Measurements from ENCODE around the gene MAP1LC3A. TPM values are rescaled to one million over a fixed set of nuclear protein-coding genes. Genes with fewer than 3 reads are reported as not detected.

Gene MAP1LC3A
- total RNA-seq, 2 experiments from 2014 or later, result not detected

GRCh38 chr20:34541264-34541901 lies 17.1 kb upstream of the MAP1LC3A start:
- TF ChIP-seq CTCF (conservative IDR thresholded peaks at IDR 0.05; ENCODE audit: low read length) (no peak), EZH2phosphoT487 (IDR thresholded peaks at IDR 0.05; ENCODE audit: borderline replicate concordance, low read depth, low read length) (no peak)
- Histone ChIP-seq H3K9me2 (ENCODE audit: insufficient read depth, low read length) (no peaks in the 10 kb centered on the region), H3K4me3 (ENCODE audit: low read depth, low read length, poor library complexity, severe bottlenecking) (no peak overlapping the region), H3K36me3 (ENCODE audit: insufficient read depth, low read length) (peaks cover 30% of the 10 kb centered on the region), H3K79me2 (ENCODE audit: insufficient read depth, low read depth, low read length) (no peaks in the 10 kb centered on the region), H3K9me3 (ENCODE audit: low read length) (no peaks in the 10 kb centered on the region), H3K27ac (ENCODE audit: low read depth, low read length, poor library complexity, severe bottlenecking) (no peak overlapping the region), H4K20me1 (ENCODE audit: insufficient read depth, low read length) (no peaks in the 10 kb centered on the region), H3K4me1 (ENCODE audit: insufficient read depth, low read length, poor library complexity, severe bottlenecking) (no peaks in the 10 kb centered on the region), H2AFZ (ENCODE audit: low read length) (no peak overlapping the region), H3K4me2 (ENCODE audit: low read length) (no peak overlapping the region)
- no peak for DNase-seq (ENCODE audit: low spot score)
- ChIA-PET CTCF (ENCODE audit: unreplicated experiment) (no interaction called here), POLR2A (no interaction called here)
- intact Hi-C loops (cut with micrococcal nuclease; ENCODE audit: unreplicated experiment), result no loop called here
- no TSS peak for BruUV-seq (replicated peaks)

- no peak overlapping the region for H3K27ac ChIP-seq (ENCODE audit: low read depth, low read length, poor library complexity, severe bottlenecking)
- intact Hi-C loops (cut with micrococcal nuclease; ENCODE audit: unreplicated experiment), result no loop called here
- no peaks in the 10 kb centered on the region for H4K20me1 ChIP-seq (ENCODE audit: insufficient read depth, low read length)
- ChIA-PET POLR2A (no interaction called here), CTCF (ENCODE audit: unreplicated experiment) (no interaction called here)
- H3K79me2 ChIP-seq (ENCODE audit: insufficient read depth, low read depth, low read length), result no peaks in the 10 kb centered on the region
- no peaks in the 10 kb centered on the region for H3K9me2 ChIP-seq (ENCODE audit: insufficient read depth, low read length)
- no peak for DNase-seq (ENCODE audit: low spot score)
- no peaks in the 10 kb centered on the region for H3K4me1 ChIP-seq (ENCODE audit: insufficient read depth, low read length, poor library complexity, severe bottlenecking)
- no peaks in the 10 kb centered on the region for H3K9me3 ChIP-seq (ENCODE audit: low read length)
- no peak overlapping the region for H3K4me3 ChIP-seq (ENCODE audit: low read depth, low read length, poor library complexity, severe bottlenecking)
- peaks cover 27% of the 10 kb centered on the region for H3K36me3 ChIP-seq (ENCODE audit: insufficient read depth, low read length)
- TF ChIP-seq CTCF (conservative IDR thresholded peaks at IDR 0.05; ENCODE audit: low read length), result no peak
- no peak for TF ChIP-seq EZH2phosphoT487 (IDR thresholded peaks at IDR 0.05; ENCODE audit: borderline replicate concordance, low read depth, low read length)
- no peak overlapping the region for H2AFZ ChIP-seq (ENCODE audit: low read length)
- H3K4me2 ChIP-seq (ENCODE audit: low read length), result no peak overlapping the region
- no TSS peak for BruUV-seq (replicated peaks)
Observed at GRCh38 chr20:34541917-34542316, 16.6 kb upstream of the MAP1LC3A start.

- no peak overlapping the region for H3K4me3 ChIP-seq (ENCODE audit: low read depth, low read length, poor library complexity, severe bottlenecking)
- no peak for DNase-seq (ENCODE audit: low spot score)
- intact Hi-C loops (cut with micrococcal nuclease; ENCODE audit: unreplicated experiment), result no loop called here
- no peak overlapping the region for H3K27ac ChIP-seq (ENCODE audit: low read depth, low read length, poor library complexity, severe bottlenecking)
- no peaks in the 10 kb centered on the region for H3K4me1 ChIP-seq (ENCODE audit: insufficient read depth, low read length, poor library complexity, severe bottlenecking)
- no peak overlapping the region for H3K4me2 ChIP-seq (ENCODE audit: low read length)
- H3K9me3 ChIP-seq (ENCODE audit: low read length), result no peaks in the 10 kb centered on the region
- no TSS peak for BruUV-seq (replicated peaks)
- H4K20me1 ChIP-seq (ENCODE audit: insufficient read depth, low read length), result no peaks in the 10 kb centered on the region
- no peaks in the 10 kb centered on the region for H3K9me2 ChIP-seq (ENCODE audit: insufficient read depth, low read length)
- ChIA-PET CTCF (ENCODE audit: unreplicated experiment) (no interaction called here), POLR2A (interaction anchor here (0.7 kb wide), 1 partner anchor 232 kb away, joined by 3 read pairs; no protein-coding TSS in a partner anchor)
- H3K79me2 ChIP-seq (ENCODE audit: insufficient read depth, low read depth, low read length), result no peaks in the 10 kb centered on the region
- TF ChIP-seq EZH2phosphoT487 (IDR thresholded peaks at IDR 0.05; ENCODE audit: borderline replicate concordance, low read depth, low read length) (no peak), CTCF (conservative IDR thresholded peaks at IDR 0.05; ENCODE audit: low read length) (no peak)
- H3K36me3 ChIP-seq (ENCODE audit: insufficient read depth, low read length), result peaks cover 22% of the 10 kb centered on the region; the same call in 1 of the 2 replicates
- no peak overlapping the region for H2AFZ ChIP-seq (ENCODE audit: low read length)
Observed at GRCh38 chr20:34542439-34542838, 16.1 kb upstream of the MAP1LC3A start.
